HepG2 (cell line): ENCODE data around the gene XXYLT1. TPM values are rescaled to one million over a fixed set of nuclear protein-coding genes. Genes with fewer than 3 reads are reported as not detected.

ENCODE experiments used
- CC2D1A ChIP-seq: sonication (generic); formaldehyde crosslinking; IDR thresholded peaks from 2 replicates; pipeline ENCODE4 v1.8.1; 2023; ENCODE audit warnings: mild to moderate bottlenecking, missing genetic modification reagents
- CCAR2 ChIP-seq: fragments of 200-400 bp; formaldehyde crosslinking; optimal IDR thresholded peaks from 2 replicates; pipeline ENCODE3; 2018; ENCODE audit warnings: low read depth, mild to moderate bottlenecking, low read length, moderate library complexity
- FOXO1 ChIP-seq: sonication (generic); formaldehyde crosslinking; IDR thresholded peaks from 2 replicates; pipeline ENCODE4 v1.4.0; 2020; ENCODE audit warnings: missing genetic modification reagents
- HNF1B ChIP-seq: sonication (generic); formaldehyde crosslinking; IDR thresholded peaks from 2 replicates; pipeline ENCODE4 v1.5.1; 2020; ENCODE audit warnings: mild to moderate bottlenecking, moderate library complexity, missing genetic modification reagents
- MAFF ChIP-seq: IDR thresholded peaks from 2 replicates; pipeline ENCODE4 v1.6.1; 2011; ENCODE audit warnings: low read depth, low read length, improper control_type of control experiment
- MAZ ChIP-seq, 2 experiments: sonication (generic) in 1 of 2; formaldehyde crosslinking in 1 of 2; IDR thresholded peaks; 2 replicates each; pipeline versions ENCODE4 v1.5.0 to v1.6.1; 2012 to 2020; ENCODE audit warnings: low read depth in 2 of 2, mild to moderate bottlenecking in 2 of 2, borderline replicate concordance in 1 of 2, improper control_type of control experiment in 1 of 2, low read length in 1 of 2, missing genetic modification reagents in 1 of 2, moderate library complexity in 1 of 2
- NFIC ChIP-seq: IDR thresholded peaks from 2 replicates; pipeline ENCODE4 v1.6.1; 2012; ENCODE audit warnings: mild to moderate bottlenecking, low read length, inconsistent platforms
- NFKB2 ChIP-seq: sonication (generic); formaldehyde crosslinking; IDR thresholded peaks from 2 replicates; pipeline ENCODE4 v1.4.0; 2020; ENCODE audit warnings: missing genetic modification reagents, borderline replicate concordance
- PHF20 ChIP-seq: sonication (generic); formaldehyde crosslinking; IDR thresholded peaks from 2 replicates; pipeline ENCODE4 v1.5.0; 2020; ENCODE audit warnings: mild to moderate bottlenecking, missing genetic modification reagents
- PHF5A ChIP-seq: IDR thresholded peaks from one replicate; pipeline ENCODE4 v1.6.1; 2018; ENCODE audit warnings: low read depth, missing genetic modification reagents; ENCODE audit not compliant: unreplicated experiment
- PITX1 ChIP-seq: sonication (generic); formaldehyde crosslinking; IDR thresholded peaks from 2 replicates; pipeline ENCODE4 v1.5.1; 2020; ENCODE audit warnings: mild to moderate bottlenecking, missing genetic modification reagents
- THYN1 ChIP-seq: sonication (generic); formaldehyde crosslinking; IDR thresholded peaks from 2 replicates; pipeline ENCODE4 v1.8.1; 2023; ENCODE audit warnings: low read depth, mild to moderate bottlenecking, moderate library complexity, missing genetic modification reagents, borderline replicate concordance
- TRIM22 ChIP-seq: fragments of 450-650 bp; IDR thresholded peaks from 2 replicates; pipeline ENCODE4 v1.6.1; 2017
- ZBTB49 ChIP-seq: sonication (generic); formaldehyde crosslinking; IDR thresholded peaks from 2 replicates; pipeline ENCODE4 v1.4.0; 2020; ENCODE audit warnings: missing genetic modification reagents, borderline replicate concordance
- ZFP36L1 ChIP-seq: sonication (generic); formaldehyde crosslinking; IDR thresholded peaks from 2 replicates; pipeline ENCODE4 v1.8.0; 2022; ENCODE audit warnings: mild to moderate bottlenecking, missing genetic modification reagents, moderate library complexity
- ZMAT3 ChIP-seq: sonication (generic); formaldehyde crosslinking; conservative IDR thresholded peaks from 2 replicates; pipeline ENCODE4 v1.7.0; 2021; ENCODE audit warnings: missing genetic modification reagents
- ZNF101 ChIP-seq: sonication (generic); formaldehyde crosslinking; IDR thresholded peaks from 2 replicates; pipeline ENCODE4 v1.4.0; 2020; ENCODE audit warnings: mild to moderate bottlenecking, low read depth, missing genetic modification reagents, borderline replicate concordance
- ZNF615 ChIP-seq: sonication (generic); formaldehyde crosslinking; IDR thresholded peaks from 2 replicates; pipeline ENCODE4 v1.5.0; 2020; ENCODE audit warnings: mild to moderate bottlenecking, missing genetic modification reagents, borderline replicate concordance
- ZNF616 ChIP-seq: sonication (generic); formaldehyde crosslinking; IDR thresholded peaks from 2 replicates; pipeline ENCODE4 v1.5.0; 2020; ENCODE audit warnings: low read depth, mild to moderate bottlenecking, missing genetic modification reagents
- ZNF772 ChIP-seq: sonication (generic); formaldehyde crosslinking; IDR thresholded peaks from 2 replicates; pipeline ENCODE4 v1.5.0; 2020; ENCODE audit warnings: mild to moderate bottlenecking, missing genetic modification reagents
- ZNF790 ChIP-seq: sonication (generic); formaldehyde crosslinking; IDR thresholded peaks from 2 replicates; pipeline ENCODE4 v1.8.0; 2022; ENCODE audit warnings: missing genetic modification reagents, mild to moderate bottlenecking, borderline replicate concordance
- ZNF839 ChIP-seq: sonication (generic); formaldehyde crosslinking; IDR thresholded peaks from 2 replicates; pipeline ENCODE4 v1.4.0; 2020; ENCODE audit warnings: missing genetic modification reagents, mild to moderate bottlenecking, borderline replicate concordance
- ZSCAN29 ChIP-seq: sonication (generic); formaldehyde crosslinking; conservative IDR thresholded peaks from 2 replicates; pipeline ENCODE4 v1.4.0; 2020; ENCODE audit warnings: mild to moderate bottlenecking, missing genetic modification reagents
- polyA plus RNA-seq, 8 experiments: library from polyadenylated mRNA; depleted of rRNA in 3 of 8; stranded (reverse) in 7 of 8; unstranded in 1 of 8; fragments of >200 nt; fragmentation: Illumina TruSeq in 4 of 8; extraction: Trizol in 4 of 8; gene quantifications; 2 replicates each; pipeline versions ENCODE4 v1.2.1 to v1.2.3, GENCODE V29; 2011 to 2016; ENCODE audit warnings: low read depth in 4 of 8, missing spikeins in 1 of 8, mixed read lengths in 1 of 8; ENCODE audit not compliant: insufficient read depth in 1 of 8
- total RNA-seq, 5 experiments: library from RNA; depleted of rRNA; stranded (reverse); fragments of >200 nt; fragmentation: Illumina TruSeq; extraction: Trizol; gene quantifications; 2 replicates each; pipeline ENCODE4 v1.2.3, GENCODE V29; 2016; ENCODE audit warnings: low read depth in 1 of 5

XXYLT1 gene
- total and polyA plus RNA-seq, 2 of the 13 experiments (the other 11 are each of a cell fraction or from before 2014, with no cell fraction given) = 17.7 to 19.0 TPM

- TF ChIP-seq ZNF101 (CRISPR knock-in tag) = no peak
- TF ChIP-seq PITX1 (CRISPR knock-in tag) = peak; percentile 71
- TF ChIP-seq CC2D1A (CRISPR knock-in tag) = no peak
- no peak for TF ChIP-seq TRIM22
- TF ChIP-seq MAZ (IDR thresholded peaks at IDR 0.05; ENCODE audit: borderline replicate concordance, low read depth, low read length) = no peak
- 0 out of 2 replicates have a peak, but pooled peaks have one; percentile 27 for TF ChIP-seq MAZ (CRISPR knock-in tag; IDR thresholded peaks at IDR 0.05; ENCODE audit: low read depth)
- TF ChIP-seq THYN1 = no peak
- peak; percentile 84 for TF ChIP-seq HNF1B (CRISPR knock-in tag)
- no peak for TF ChIP-seq ZNF790 (CRISPR knock-in tag)
- TF ChIP-seq ZNF839 (CRISPR knock-in tag) = no peak
- no peak for TF ChIP-seq ZNF616
- TF ChIP-seq MAFF = no peak
- TF ChIP-seq ZNF615 (CRISPR knock-in tag) = no peak
- TF ChIP-seq ZNF772 (CRISPR knock-in tag) = no peak; the same call in 1 of the 2 replicates
- TF ChIP-seq PHF20 (CRISPR knock-in tag) = no peak
- no peak for TF ChIP-seq ZBTB49 (CRISPR knock-in tag)
- TF ChIP-seq NFKB2 (CRISPR knock-in tag) = peak; percentile 81; the same call in 1 of the 2 replicates
- peak; percentile 43; the same call in 1 of the 2 replicates for TF ChIP-seq NFIC
- no peak for TF ChIP-seq PHF5A (CRISPR knock-in tag)
- no peak for TF ChIP-seq CCAR2
- no peak for TF ChIP-seq ZMAT3 (CRISPR knock-in tag)
- TF ChIP-seq ZSCAN29 (CRISPR knock-in tag) = 0 out of 2 replicates have a peak, but pooled peaks have one; percentile 28
- peak; percentile 16; the same call in 1 of the 2 replicates for TF ChIP-seq FOXO1 (CRISPR knock-in tag)
- no peak for TF ChIP-seq ZFP36L1
Measured at GRCh38 chr3:195160257-195160898, 110.6 kb downstream of the XXYLT1 start (continued).
